NCI-H82 treated with DMSO at 0.1 percent for 48 hours (cell line): ENCODE results near the gene LRRC45.

Experiments
- DNase-seq: peaks from one replicate; lab custom pipeline; 2025; ENCODE audit not compliant: unreplicated experiment; lab: John Stamatoyannopoulos, UW

Gene LRRC45

DNA sequence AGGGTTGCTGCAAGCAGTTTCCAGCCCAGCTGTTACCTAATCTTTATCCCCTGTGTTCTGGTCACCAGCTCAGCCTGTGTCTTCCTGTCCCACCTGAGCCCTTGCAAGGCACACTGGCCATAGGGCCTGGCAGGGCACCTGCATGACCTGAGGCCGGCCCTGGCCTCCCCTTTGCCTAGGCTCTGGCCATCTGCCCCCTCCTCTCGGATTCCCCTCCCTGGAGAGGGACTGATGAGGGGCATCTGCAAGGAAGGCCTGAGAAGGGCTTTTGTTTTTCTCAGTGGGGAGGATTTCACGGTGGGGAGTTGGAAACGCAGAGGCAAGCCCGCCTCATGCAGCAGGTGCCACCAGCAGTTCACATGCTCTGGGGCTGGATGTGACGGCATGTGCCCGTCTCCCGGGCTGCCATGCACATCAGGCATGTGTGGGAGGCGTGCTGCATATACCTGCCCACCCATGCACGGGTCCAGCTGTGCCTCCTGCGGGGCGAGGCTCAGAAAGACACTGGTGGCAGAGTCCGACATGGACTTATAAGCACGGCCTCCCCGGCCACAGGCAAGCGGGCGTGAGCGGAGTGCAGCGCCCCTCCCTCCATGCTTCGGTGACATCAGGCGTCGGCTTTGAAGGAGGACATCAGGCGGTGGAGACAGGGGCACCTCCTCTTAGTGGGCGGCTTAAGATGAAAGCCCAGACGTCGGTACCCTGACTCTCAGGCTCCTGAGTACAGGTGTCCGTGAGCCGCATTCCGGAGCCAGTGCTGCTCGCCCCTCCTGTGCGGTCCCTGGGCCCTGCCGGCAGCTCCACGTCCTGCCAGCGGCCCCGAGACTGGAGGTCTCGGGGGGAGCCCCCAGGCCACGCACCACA, 29.1 kb upstream of the LRRC45 start:
- no peak for DNase-seq

DNA sequence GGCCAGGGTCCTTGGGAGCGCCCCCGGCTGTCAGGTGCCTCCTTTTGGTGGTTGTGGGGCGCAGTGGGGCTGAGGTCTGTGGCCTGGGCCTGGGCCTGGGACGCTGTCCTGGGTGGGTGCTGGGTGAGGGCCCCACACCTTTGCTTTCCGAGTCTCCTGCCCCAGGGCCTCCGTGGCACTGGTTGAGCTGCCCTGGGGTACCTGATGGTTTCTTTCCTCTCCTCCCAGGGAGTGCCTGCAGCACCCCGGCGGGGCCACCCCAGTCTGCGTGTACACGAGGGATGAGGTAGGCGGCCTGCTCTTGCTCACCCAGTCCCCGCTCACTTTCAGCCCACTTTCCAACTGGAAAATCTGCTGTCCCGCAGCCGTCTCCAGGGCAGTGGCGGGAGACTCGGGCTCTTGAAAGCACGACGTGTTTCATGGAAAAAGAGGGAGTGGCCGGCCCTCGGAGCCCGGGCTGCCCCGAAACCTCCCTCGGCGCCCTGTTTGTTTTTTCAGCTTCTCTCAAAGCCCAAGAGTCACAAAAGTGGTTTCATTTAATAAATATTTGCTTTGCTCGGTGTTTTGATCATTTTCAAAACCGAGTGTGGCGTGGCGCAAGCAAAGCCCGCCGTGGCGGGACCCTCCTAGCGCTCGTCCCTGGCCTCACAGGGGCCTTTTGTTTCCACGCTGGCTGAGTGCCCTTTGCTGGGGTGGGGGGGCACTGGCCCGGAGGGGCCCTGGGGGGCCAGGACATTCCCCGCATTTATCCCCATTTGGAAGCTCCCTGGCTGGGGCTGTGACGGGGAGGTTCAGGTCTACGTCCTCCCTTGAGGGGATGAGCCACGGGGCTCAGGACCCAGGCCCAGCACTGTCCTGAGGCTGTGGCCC, 28.3 kb upstream of the LRRC45 start:
- no peak for DNase-seq

DNA sequence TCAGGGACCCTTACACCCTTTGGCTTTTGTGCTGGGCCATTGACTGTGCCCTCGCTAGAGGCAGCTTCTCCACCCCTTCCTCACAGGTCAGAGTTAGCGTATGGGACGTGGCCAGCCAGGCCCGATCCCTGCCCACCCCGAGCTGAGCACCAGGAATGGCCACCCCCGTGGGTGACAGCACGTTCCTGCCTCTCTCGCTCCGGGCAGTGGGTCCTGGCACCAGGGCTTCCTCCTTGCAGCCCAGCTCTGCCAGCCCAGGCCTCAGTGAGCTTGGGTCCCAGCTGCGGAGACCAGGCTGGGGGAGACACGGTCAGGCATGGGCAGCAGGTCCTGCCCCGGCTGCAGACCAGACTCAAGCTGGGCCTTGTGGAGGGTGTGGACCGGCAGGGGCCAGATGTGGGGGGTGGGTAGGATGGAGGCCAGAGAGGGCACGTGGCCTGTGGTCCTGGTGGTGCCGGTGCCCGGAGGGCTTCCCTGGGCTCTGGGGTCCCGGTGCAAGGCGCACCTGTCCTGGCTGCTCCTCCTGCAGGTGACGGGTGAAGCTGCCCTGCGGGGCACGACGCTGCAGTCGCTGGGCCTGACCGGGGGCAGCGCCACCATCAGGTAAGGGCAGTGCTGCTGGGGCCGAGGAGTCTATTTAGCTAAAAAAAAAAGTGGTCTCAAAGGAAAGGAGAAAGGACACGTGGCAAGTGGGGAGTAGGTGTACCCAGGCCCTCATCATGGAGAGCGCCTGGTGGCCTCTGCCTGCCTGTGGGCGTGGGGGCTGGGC, 27.5 kb upstream of the LRRC45 start:
- DNase-seq: no peak

DNA sequence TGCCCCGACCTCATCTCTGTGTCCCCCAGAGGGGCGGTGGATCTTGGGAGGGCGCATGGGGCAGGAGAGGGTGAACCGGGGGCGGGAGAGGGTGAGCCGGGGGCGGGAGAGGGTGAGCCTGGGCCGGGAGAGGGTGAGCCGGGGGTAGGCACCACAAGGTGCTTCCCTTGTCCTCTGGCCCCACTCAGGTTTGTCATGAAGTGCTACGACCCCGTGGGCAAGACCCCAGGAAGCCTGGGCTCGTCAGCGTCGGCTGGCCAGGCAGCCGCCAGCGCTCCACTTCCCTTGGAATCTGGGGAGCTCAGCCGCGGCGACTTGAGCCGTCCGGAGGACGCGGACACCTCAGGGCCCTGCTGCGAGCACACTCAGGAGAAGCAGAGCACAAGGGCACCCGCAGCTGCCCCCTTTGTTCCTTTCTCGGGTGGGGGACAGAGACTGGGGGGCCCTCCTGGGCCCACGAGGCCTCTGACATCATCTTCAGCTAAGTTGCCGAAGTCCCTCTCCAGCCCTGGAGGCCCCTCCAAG, 26.8 kb upstream of the LRRC45 start:
- no peak for DNase-seq

DNA sequence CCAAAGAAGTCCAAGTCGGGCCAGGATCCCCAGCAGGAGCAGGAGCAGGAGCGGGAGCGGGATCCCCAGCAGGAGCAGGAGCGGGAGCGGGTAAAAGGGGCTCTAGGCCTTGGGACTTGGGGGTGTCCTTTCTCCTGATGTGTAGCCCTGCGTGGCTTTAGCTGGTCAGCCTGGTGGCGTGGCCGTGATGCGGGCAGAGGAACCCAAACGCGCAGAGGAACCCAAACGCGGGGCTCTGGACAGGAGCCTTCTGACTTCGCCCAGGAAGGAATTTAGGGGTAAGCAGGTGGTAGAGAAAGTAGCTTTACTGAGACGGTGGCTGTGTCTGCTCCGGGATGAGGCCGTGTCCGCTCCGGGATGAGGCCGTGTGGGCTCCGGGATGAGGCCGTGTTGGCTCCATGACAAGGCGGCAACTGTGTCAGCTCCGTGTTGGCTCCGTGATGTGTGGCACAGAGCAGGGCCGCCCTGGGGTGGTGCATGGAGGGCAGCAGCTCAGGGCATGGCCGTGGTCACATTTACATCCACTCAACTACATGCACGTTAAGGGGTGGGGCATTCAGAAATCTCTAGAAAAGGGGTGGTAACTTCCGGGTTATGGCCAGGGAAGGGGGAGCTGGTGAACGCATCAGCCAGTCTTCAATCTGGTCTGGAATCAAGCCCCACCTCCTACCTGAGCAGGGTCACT, 26.2 kb upstream of the LRRC45 start:
- DNase-seq: no peak

DNA sequence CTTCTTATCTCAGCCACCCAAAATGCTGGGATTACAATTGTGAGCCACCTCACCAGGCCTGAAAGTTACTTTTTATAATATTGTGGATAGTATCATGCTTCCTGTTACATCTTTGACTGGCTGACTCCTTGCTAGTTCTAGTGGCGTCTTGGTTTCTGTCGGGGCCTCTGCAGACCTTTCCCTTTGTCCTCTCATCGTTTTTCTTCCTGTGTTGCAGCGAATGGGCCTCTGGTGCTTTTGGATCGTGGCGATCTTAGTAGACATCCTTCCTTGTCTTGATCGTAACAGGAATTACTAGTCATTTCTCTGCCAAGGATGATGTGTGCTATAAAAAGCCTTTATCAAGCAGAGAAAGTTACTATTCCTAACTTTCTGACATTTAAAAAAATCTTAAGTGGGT, 24.9 kb upstream of the LRRC45 start:
- DNase-seq: no peak

DNA sequence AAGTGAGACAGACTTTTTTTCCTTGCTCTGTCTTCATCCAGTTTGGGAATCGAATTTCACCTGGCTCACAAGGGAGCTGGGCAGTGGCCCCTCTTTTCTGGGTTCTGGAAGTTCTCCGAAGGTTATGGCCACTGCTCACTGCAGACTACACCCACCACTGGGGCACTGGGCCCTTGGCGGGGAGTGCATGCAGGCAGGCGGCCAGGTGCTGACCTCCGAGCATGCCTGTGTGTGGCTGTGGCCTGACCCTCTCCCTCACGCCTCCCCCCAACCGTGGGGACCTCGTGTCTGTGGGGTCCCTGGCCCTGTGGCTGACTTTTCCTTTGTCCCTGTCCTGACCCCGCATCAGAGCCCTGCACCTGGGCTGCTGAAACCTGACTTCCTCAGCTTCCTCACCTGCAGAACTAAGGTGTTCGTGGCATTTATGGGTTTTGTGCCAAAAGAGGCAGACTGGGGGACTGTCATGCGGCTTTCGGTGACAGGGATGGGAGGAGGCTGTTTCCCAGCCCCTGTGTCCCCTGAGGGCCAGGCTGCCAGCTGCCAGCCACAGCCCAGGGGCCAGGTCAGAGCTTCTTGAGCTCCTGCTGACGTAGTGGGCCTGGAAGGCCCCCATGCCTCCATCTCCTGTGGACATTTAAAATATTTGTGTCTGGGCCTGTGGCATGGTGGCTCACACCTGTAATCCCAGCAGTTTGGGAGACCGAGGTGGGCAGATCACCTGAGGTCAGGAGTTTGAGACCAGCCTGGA, 24.2 kb upstream of the LRRC45 start:
- no peak for DNase-seq

DNA sequence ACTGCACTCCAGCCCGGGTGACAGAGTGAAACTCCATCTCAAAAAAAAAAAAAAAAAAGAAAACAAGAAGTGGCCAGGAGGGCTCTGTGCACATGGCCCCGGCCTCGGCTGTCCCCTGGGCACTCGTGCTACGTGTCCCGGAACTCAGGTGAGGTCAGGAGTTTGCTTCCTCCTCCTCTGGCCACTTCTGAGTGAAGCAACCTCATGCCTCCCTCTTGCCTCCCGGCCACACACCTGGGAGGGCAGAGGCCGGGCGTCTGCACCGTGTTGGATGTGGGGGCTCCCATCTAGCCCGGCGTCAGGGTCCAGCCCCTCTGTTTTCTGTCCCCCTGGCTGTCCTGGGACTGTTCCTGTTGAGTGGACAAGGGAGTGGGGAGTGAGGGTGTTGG, 23.5 kb upstream of the LRRC45 start:
- no peak for DNase-seq

DNA sequence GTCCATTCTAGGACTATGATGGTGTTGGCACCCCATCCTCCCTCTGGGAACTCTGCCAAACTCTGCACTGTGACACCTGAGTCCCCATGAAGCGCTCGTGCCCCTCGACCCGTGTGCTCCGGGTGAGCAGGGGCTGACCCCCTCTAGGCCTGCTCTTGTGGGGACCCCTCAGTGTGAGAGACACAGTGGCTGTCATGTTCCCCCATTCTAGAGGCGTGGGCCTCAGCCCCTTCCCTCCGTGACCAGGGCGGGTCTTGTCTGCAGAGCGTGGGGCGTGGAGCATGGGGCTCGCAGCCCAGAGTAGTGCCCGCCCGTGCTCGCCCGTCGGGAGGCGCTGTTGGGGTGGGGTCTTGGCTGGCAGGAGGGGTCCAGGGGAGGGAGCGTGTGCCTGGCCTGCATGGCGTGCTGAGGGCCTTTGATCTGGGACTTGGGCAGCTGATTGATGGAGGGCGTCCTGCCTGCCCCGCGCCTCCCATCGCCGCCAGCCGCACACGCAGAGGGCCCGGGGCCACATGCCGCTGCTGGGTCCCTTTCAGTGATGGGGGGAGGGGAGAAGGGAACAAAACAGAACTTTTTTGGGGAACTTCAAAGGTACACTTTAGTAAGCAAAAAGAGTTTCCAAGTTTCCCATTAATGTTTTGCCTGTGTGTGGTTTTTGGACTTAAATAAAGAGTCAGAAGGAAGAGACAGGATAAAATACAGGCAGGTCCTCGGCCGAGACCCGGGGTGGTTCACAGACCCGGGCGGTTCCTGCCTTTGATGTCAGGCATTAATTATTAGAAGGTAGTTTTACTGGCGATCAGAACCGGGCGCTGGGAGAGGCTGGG, 22.9 kb upstream of the LRRC45 start:
- no peak for DNase-seq

DNA sequence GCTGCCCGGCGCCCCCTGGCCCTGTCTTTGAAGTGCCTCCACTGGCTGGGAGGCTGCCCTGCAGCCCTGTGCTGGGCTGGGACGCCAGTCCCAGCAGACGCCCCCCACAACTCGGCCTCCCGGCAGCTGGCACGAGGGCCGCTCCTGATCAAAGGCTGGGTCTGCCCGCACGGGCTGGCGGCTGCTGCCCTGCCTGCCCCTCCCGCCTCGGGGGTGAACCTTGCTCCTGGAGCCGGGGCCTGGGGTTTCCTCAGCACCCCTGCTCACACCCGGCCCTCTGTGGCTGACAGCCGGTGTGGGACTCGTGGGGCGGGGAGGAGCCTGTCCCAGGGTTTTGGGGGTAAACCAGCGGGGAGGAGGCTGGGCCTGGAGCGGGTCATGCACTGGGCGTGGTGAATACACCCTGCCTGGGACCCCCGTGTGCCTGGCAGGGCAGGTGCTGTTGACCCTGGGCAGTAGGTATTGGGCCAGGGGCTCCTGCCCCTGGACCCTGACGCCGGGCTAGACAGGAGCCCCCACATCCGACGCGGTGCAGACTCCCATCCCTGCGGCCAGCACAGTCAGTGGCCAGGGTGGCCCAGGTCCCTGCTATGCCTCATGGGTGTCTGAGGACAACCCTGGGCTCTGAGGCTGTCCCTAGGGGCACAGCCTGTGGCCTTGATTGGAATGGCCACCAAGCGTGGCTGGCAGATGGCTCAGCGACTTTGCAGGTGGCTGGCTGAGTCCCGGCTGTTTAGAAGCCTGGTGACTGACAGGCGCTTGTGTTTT, 22.1 kb upstream of the LRRC45 start:
- no peak for DNase-seq

DNA sequence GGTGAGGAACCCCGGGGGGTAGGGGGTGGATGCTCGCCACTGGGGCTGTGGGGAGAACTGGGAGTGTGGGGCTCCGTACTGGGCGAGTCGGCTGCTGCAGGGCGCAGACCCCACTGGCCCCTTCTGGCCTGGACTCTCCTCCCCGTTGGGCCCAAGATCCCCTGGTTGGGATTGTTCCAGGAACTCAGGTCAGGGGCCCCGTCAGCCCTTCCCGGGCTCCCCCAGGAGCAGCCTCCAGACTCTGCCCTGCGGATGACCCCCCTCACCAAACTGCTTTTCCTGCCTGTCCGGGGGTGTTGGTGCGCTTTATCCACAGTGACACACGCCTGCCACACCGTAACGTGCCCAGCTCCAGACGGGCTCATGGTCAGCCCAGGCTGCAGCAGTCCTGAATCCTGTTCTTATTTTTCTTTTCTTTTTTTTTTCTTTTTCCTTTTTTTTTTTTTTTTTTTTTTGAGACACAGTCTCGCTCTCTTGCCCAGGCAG, 21.5 kb upstream of the LRRC45 start:
- no peak for DNase-seq

DNA sequence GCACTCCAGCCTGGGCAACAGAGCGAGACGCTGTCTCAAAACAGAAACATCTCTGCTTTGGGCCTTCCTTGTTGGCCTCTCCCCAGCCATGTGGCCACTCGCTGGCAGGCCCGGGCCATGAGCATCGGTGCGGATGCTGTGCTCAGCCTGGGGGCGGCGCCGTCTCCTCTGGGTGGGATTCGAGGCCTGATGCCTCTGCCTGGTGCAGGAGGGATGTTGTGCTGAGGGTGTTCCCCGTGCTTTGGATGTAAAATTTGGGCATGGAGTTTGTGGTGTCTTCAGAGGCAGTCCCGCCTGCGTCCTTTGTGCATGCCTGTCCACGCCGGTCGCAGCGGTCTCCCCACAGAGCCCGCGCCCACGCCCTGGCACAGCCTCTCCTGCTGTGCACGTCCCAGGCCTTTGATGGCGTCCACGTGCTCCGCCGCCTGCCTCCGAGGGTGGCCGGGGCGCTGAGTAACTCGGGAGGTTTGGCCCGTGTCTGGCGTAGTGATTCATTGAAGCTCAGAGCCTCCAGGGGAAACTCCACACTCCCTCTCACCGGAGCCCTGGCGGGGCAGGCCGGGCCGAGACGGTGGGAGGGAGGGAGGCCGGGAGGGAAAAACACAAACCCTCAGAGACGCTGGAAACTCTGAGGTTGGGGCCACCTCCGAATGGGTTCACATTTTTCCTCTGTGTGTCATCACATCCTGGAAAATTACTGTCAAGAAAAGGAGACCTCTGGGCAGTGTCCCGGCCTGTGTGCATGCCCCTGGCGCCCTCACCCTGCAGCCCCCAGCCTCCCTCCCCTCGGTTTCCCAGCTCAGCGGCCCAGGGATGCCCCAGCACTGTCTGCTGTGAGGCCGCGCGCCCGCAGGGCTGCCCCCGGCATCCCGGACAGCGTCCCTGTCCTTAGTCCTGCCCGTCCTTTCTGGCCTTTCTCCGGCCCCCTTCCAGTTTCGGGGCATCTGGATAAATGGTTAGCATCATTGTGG, 19.4 kb upstream of the LRRC45 start:
- DNase-seq: no peak

DNA sequence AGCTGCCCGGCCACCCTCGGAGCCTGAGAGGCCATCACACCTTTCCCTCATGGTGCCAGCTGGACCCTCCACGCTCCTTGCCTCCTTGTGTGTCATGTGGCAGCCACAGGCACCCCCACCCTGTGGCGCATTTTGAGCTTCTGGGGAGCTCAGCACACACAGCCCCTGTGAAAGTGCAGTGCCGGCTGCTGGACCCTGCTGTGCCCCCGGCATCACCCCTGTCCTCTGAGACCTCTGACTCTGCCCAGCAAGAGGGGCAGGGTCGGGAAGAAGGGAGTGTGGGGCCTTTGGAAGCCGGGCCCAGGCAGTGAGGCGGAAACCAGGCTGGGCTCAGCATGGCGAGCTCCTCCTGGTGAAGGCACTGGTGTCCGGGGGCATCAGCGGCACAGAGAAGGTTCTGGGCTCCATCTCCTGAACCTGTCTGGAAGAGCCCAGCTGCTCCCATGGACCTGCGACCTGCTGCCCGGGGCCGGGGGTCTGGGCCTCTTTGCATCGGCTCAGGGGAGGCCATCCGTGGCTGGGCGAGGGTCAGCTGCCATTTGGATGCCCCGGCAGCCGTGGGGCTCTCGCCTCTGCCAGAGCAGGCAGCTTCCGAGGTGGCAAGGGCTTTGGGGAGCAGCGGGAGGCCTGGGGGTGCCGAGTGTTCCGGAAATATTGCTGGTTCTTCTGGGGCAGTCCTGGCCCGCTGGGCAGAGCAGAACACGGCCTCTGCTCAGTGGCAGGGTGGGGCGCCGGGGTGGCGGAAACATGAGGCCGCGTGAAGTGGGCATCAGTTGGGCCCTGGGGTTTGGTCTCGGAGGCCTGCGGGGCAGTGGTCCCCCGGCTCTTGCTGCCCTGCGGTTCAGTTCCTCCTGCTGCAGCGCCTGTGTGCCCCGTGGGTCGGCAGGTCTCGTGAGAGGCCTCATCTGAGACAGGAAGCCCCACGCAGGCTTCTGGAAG, 18.3 kb upstream of the LRRC45 start:
- no peak for DNase-seq

DNA sequence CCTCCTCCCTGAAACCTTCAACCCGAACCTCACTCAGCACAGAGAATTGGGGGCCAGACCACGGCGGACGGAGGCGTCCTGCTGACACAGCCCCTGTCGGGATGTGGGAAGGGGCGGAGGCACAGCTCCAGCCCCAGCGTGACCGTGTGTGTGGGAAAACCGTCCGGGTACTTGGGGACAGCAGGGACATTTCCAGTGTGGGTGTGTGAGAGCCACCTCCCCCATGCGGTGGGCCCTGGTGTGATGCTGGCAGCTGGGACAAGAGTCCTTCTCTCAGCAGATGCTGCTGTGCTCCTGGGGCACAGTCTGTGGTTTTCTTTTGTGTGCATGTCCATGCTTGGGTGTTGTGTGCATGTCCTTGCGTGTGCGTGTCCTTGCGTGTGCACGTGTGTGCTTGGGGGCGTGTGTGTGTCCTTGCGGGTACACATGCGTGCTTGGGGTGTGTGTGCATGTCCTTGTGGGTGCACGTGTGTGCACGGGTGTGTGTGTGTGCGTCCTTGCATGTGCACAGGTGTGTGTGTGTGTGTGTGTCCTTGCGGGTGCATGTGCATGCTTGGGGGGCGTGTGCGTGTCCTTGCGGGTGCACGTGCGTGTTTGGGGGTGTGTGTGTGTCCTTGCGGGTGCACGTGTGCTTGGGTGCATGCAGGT, 17.3 kb upstream of the LRRC45 start:
- no peak for DNase-seq

DNA sequence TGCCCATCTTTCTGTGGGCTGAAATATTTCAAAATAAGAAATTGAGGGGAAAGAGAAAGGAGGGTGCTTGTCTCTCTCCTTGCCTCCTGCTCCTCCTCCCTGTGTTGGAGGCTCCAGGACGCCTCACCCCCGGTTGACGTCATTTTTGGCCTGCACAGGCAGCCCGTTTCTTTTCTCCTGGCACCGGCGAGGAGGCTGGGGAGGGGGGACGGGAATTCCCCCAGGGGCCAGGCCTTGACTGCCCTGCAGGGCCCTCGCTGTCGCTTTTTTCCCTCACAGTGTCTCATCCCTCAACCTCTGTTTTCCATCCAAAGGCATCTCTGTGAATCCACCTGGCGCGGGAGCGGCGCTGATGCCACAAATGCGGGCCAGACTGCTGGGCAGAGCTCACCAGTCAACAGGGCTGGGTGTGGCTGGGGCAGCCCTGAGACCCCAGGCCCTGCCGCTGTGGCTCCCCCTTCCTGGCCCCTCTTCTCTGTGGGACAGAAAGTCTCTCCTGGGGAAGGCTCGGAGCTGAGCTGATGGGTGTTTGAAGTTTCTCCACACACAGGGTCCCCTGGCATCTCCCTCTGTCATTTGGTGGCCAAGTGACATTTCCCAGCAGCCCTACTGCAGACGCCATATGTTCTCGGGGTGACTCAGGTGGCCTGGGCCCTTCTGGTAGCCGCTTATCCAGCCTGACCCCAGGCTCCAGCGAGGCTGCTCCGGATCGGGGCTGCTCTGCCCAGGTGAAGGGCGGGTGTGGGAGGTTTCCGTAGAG, 16.5 kb upstream of the LRRC45 start:
- no peak for DNase-seq
